ENCODE results near the gene PRR30. TPM values are rescaled to one million over a fixed set of nuclear protein-coding genes. Genes with fewer than 3 reads are reported as not detected.
A peak's percentile ranks its signal among the peaks of the same experiment; 100 is the strongest.

The PRR30 gene
- total RNA-seq, 1 donor from 2014 or later: not detected

- peaks cover 12% of the 10 kb centered on the region for H3K4me1 Mint-ChIP-seq
- peaks cover 2% of the 10 kb centered on the region for H3K36me3 Mint-ChIP-seq (ENCODE audit: low read depth)
- H3K9me3 Mint-ChIP-seq: no peaks in the 10 kb centered on the region
- H3K27ac Mint-ChIP-seq (ENCODE audit: unreplicated experiment): no peak overlapping the region
- TF ChIP-seq, protein P1, sequence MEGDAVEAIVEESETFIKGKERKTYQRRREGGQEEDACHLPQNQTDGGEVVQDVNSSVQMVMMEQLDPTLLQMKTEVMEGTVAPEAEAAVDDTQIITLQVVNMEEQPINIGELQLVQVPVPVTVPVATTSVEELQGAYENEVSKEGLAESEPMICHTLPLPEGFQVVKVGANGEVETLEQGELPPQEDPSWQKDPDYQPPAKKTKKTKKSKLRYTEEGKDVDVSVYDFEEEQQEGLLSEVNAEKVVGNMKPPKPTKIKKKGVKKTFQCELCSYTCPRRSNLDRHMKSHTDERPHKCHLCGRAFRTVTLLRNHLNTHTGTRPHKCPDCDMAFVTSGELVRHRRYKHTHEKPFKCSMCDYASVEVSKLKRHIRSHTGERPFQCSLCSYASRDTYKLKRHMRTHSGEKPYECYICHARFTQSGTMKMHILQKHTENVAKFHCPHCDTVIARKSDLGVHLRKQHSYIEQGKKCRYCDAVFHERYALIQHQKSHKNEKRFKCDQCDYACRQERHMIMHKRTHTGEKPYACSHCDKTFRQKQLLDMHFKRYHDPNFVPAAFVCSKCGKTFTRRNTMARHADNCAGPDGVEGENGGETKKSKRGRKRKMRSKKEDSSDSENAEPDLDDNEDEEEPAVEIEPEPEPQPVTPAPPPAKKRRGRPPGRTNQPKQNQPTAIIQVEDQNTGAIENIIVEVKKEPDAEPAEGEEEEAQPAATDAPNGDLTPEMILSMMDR (conservative IDR thresholded peaks at IDR 0.05): no peak
- DNase-seq (ENCODE audit: low read depth, low spot score): no peak
- no peaks in the 10 kb centered on the region for H3K27me3 Mint-ChIP-seq (ENCODE audit: low read depth)
- H3K4me3 Mint-ChIP-seq: peak overlapping the region; percentile 66
These were observed 7.8 kb downstream of the PRR30 start for GRCh38 chr2:27131429-27131828.

DNA sequence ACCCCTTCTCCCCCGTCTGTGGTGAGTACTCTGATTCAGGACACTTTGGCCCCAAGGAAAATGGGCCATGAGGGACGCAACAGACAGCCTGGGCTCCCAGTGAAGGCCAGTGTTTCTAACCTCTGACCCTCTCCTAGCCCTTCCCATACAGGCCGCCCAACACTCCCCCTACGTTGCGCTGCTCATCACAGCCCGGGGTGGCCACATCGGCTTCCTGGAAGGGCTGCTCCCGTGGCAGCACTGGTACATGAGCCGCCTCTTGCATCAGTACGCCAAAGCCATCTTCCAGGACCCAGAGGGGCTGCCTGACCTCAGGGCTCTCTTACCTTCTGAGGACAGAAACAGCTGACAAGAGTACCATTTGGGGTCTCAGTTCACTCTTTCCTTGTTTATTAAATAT lies 8.8 kb downstream of the PRR30 start:
- TF ChIP-seq, protein P1 (conservative IDR thresholded peaks at IDR 0.05): no peak
- Mint-ChIP-seq H3K4me1 (peaks cover 12% of the 10 kb centered on the region), H3K4me3 (peak overlapping the region; percentile 81), H3K36me3 (ENCODE audit: low read depth) (peaks cover 2% of the 10 kb centered on the region), H3K27me3 (ENCODE audit: low read depth) (no peaks in the 10 kb centered on the region), H3K9me3 (no peaks in the 10 kb centered on the region), H3K27ac (ENCODE audit: unreplicated experiment) (no peak overlapping the region)
- DNase-seq (ENCODE audit: low read depth, low spot score): no peak

- peak overlapping the region; percentile 76 for H3K27ac Mint-ChIP-seq (ENCODE audit: unreplicated experiment)
- H3K4me3 Mint-ChIP-seq: peak overlapping the region; percentile 56
- peaks cover 12% of the 10 kb centered on the region for H3K4me1 Mint-ChIP-seq
- peaks cover 2% of the 10 kb centered on the region for H3K36me3 Mint-ChIP-seq (ENCODE audit: low read depth)
- no peak for DNase-seq (ENCODE audit: low read depth, low spot score)
- peaks cover 6% of the 10 kb centered on the region for H3K27me3 Mint-ChIP-seq (ENCODE audit: low read depth)
- H3K9me3 Mint-ChIP-seq: no peaks in the 10 kb centered on the region
- TF ChIP-seq, protein P1 (conservative IDR thresholded peaks at IDR 0.05): no peak
These were observed 10.3 kb downstream of the PRR30 start for GRCh38 chr2:27128668-27129571.

DNA sequence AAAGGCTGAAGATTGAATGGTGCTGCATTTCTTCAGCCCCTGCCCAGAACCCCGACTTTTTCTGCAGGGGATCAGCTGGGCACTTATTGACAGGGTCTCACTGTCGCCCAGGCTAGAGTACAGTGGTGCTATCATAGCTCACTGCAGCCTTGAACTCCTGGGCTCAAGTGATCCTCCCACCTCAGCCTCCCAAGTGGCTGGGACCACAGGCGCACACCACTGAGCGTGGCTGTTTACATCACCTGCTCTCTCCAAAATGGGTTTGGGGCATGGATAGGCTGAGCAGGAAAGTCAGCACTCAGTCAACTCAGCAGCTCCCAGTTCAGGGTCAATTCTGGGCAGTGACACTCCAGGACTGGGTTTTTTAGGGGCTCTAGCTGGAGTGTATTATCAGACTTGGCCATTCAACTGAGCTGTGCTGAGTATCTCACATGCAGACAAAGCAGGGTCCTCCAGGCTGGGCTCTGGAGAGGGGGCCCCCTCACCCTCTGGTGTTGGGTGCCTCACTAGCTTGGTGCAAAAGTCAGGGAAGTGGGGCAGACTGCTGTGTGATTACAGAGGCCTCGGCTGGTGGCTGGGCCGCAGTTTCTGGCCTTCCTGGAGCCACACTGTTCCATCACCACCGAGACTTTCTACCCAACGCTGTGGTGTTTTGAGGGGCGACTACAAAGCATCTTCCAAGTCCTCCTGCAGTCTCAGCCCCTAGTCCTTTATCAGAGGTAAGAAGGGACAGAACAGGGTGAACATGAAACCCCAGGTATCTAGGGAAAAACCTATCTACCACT lies 11.1 kb downstream of the PRR30 start:
- H3K9me3 Mint-ChIP-seq: no peaks in the 10 kb centered on the region
- H3K27me3 Mint-ChIP-seq (ENCODE audit: low read depth): peaks cover 11% of the 10 kb centered on the region
- H3K27ac Mint-ChIP-seq (ENCODE audit: unreplicated experiment): no peak overlapping the region
- peaks cover 8% of the 10 kb centered on the region for H3K4me1 Mint-ChIP-seq
- no peak for DNase-seq (ENCODE audit: low read depth, low spot score)
- TF ChIP-seq, protein P1 (conservative IDR thresholded peaks at IDR 0.05): no peak
- peak overlapping the region; percentile 56 for H3K4me3 Mint-ChIP-seq
- peaks cover 2% of the 10 kb centered on the region for H3K36me3 Mint-ChIP-seq (ENCODE audit: low read depth)

DNA sequence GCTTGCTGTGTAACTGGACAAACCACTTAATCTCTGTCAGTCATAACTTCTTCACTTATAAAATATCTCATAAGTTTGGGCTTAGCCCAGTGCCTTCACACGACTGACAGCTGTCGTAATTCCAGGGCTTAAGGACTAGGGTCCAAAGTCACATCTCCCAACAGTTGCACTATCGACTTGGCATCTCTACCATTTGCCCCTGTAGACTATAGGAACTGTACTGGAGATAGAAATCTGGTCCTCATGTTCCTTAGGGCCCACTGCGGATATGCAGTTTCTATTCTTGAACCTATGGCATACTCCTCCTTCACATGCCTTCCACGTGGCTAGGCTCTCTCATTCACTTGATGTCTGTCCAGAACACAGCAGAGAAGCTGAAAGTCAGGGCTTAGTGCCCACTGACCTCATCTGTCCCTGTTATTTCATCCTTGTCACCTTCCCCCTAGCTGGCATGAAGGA lies 12.9 kb downstream of the PRR30 start:
- Mint-ChIP-seq H3K27ac (ENCODE audit: unreplicated experiment) (no peak overlapping the region), H3K4me1 (peaks cover 7% of the 10 kb centered on the region), H3K4me3 (peak overlapping the region; percentile 47), H3K27me3 (ENCODE audit: low read depth) (peaks cover 29% of the 10 kb centered on the region), H3K36me3 (ENCODE audit: low read depth) (peaks cover 2% of the 10 kb centered on the region), H3K9me3 (no peaks in the 10 kb centered on the region)
- DNase-seq (ENCODE audit: low read depth, low spot score): no peak
- TF ChIP-seq, protein P1 (conservative IDR thresholded peaks at IDR 0.05): no peak
